ENCODE results near the gene TOE1. TPM values are rescaled to one million over a fixed set of nuclear protein-coding genes. Genes with fewer than 3 reads are reported as not detected.

TOE1 gene
- total RNA-seq, 1 experiment from 2014 or later, result 11.5 TPM

DNA sequence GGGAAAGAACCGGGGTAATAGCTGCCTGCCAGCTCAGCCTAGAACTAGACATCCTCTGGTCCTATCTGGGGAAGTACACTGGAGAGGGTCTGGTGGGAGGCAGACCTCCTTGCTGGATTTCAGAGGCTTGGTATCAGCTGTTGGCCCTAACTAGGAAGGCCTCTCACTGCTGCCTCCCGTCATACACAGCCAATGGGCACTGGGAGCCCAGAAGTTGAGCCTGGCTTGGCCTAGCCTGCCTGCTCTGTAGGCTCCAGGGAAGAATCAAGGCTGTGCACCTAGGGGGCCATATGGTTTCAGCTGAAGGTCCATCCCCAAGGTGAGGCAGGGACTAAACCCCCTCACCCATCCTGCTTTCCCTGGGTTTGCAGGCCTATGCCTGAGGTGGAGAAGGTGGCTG is 4.5 kb downstream of the TOE1 start (continued):
- no peak for TF ChIP-seq TCF7L2 (IDR thresholded peaks at IDR 0.05; ENCODE audit: borderline replicate concordance, extremely low read depth, insufficient read depth, insufficient read length)
- TF ChIP-seq, protein P1, sequence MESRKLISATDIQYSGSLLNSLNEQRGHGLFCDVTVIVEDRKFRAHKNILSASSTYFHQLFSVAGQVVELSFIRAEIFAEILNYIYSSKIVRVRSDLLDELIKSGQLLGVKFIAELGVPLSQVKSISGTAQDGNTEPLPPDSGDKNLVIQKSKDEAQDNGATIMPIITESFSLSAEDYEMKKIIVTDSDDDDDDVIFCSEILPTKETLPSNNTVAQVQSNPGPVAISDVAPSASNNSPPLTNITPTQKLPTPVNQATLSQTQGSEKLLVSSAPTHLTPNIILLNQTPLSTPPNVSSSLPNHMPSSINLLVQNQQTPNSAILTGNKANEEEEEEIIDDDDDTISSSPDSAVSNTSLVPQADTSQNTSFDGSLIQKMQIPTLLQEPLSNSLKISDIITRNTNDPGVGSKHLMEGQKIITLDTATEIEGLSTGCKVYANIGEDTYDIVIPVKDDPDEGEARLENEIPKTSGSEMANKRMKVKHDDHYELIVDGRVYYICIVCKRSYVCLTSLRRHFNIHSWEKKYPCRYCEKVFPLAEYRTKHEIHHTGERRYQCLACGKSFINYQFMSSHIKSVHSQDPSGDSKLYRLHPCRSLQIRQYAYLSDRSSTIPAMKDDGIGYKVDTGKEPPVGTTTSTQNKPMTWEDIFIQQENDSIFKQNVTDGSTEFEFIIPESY (IDR thresholded peaks at IDR 0.05; ENCODE audit: extremely low read depth, insufficient replicate concordance, low read length), result no peak

DNA sequence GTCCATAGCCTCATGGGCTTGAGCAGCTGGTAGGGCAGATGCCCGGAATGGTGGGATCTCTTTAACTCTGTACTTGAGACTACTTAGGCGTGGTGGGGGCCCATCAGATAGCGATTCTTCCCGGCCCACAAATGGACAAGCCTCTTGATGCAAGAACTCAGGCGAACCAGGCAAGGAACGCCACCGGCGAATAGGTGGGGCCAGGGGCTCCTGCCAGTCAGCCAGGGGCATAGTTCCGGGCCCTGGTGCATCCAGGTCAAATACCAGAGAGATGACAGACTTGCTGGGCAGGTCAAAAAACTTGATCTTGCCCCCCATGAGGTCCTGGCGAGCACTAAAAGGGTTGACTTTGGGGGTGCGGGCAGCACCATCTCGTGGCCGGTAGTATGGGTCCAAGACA is 5.0 kb downstream of the TOE1 start:
- no peaks in the 10 kb centered on the region for H3K27me3 ChIP-seq (ENCODE audit: insufficient read depth, low read length)
- H3K4me2 ChIP-seq (ENCODE audit: low read length), result no peak overlapping the region
- no peak overlapping the region for H3K27ac ChIP-seq (ENCODE audit: low read depth, low read length)
- no peak overlapping the region for H3K9ac ChIP-seq (ENCODE audit: low read length)
- ChIA-PET CTCF (no interaction called here), RAD21 (ENCODE audit: low non-redundant PET in 1 of 2, low total read pairs in 2 of 2, uncharacterized antibody in 2 of 2, unreplicated experiment in 2 of 2) (no interaction called here), POLR2A (interaction anchor here (0.5 kb wide), 1 partner anchor 199 kb away, joined by 5 read pairs; no protein-coding TSS in a partner anchor)
- H3K36me3 ChIP-seq (ENCODE audit: control insufficient read depth in 1 of 2, insufficient read depth in 2 of 2, low read length in 2 of 2), result peaks cover 15 to 35% of the 10 kb centered on the region in 2 experiments; a peak in 2 of 4 replicates
- DNase-seq (ENCODE audit: low read depth, low spot score), result no peak
- no peak overlapping the region for H3K4me3 ChIP-seq (replicated peaks in 1 of 2; ENCODE audit: low read depth in 1 of 2, low read length in 2 of 2)
- no peak for ATAC-seq
- H3K9me2 ChIP-seq (ENCODE audit: insufficient read depth), result no peaks in the 10 kb centered on the region
- no peaks in the 10 kb centered on the region for H4K20me1 ChIP-seq (ENCODE audit: insufficient read depth)
- H3K79me2 ChIP-seq (ENCODE audit: insufficient read depth, low read length), result peaks cover 31% of the 10 kb centered on the region
- H2AFZ ChIP-seq (ENCODE audit: low read depth, low read length, poor library complexity, severe bottlenecking), result no peak overlapping the region
- H3K4me1 ChIP-seq (ENCODE audit: control insufficient read depth in 1 of 2, insufficient read depth in 2 of 2, low read length in 2 of 2), result peaks cover 22 to 45% of the 10 kb centered on the region in 2 experiments
- H3K9me3 ChIP-seq (ENCODE audit: control insufficient read depth in 1 of 2, insufficient read depth in 1 of 2, low read depth in 1 of 2, low read length in 2 of 2), result no peaks in the 10 kb centered on the region
- no TSS peak for BruUV-seq (replicated peaks)
- intact Hi-C loops (cut with micrococcal nuclease), result no loop called here
- TF ChIP-seq SIN3A (IDR thresholded peaks at IDR 0.05; ENCODE audit: low read depth) (no peak), SP1 (IDR thresholded peaks at IDR 0.05; ENCODE audit: low read depth) (no peak)
- TF ChIP-seq, protein P2, sequence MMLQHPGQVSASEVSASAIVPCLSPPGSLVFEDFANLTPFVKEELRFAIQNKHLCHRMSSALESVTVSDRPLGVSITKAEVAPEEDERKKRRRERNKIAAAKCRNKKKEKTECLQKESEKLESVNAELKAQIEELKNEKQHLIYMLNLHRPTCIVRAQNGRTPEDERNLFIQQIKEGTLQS (IDR thresholded peaks at IDR 0.05), result no peak

All from HCT116 (cell line).